Neuron (in vitro differentiated cells): ENCODE results near the gene LRRIQ4.

Experiments used
- H2AFZ ChIP-seq: one replicate; pipeline ENCODE4 v1.6.1; 2013; ENCODE audit warnings: low read depth, mild to moderate bottlenecking, inconsistent platforms, low read length, moderate library complexity
- H3K27me3 ChIP-seq: one replicate; pipeline ENCODE4 v1.6.1; 2013; ENCODE audit warnings: low read length; ENCODE audit not compliant: insufficient read depth
- H3K36me3 ChIP-seq: one replicate; pipeline ENCODE4 v1.6.1; 2013; ENCODE audit warnings: low read length; ENCODE audit not compliant: insufficient read depth
- H3K4me1 ChIP-seq: one replicate; pipeline ENCODE4 v1.6.1; 2013; ENCODE audit warnings: low read length; ENCODE audit not compliant: insufficient read depth
- H3K4me3 ChIP-seq: 2 replicates; pipeline ENCODE4 v1.5.1; 2013; ENCODE audit warnings: mild to moderate bottlenecking, low read length, moderate library complexity
- H3K9me3 ChIP-seq: one replicate; pipeline ENCODE4 v1.6.1; 2013; ENCODE audit warnings: low read length

LRRIQ4 gene

GRCh38 chr3:169847896-169848295, 35.2 kb downstream of the LRRIQ4 start:
- no peak overlapping the region for H2AFZ ChIP-seq

GRCh38 chr3:169848741-169849140, 36.1 kb downstream of the LRRIQ4 start:
- no peak overlapping the region for H3K4me3 ChIP-seq
- H3K9me3 ChIP-seq, result no peaks in the 10 kb centered on the region
- no peak overlapping the region for H2AFZ ChIP-seq
- H3K4me1 ChIP-seq, result no peaks in the 10 kb centered on the region
- no peaks in the 10 kb centered on the region for H3K27me3 ChIP-seq
- no peaks in the 10 kb centered on the region for H3K36me3 ChIP-seq

More at GRCh38 chr3:169847896-169848295, 35.2 kb downstream of the LRRIQ4 start:
- Histone ChIP-seq H3K9me3 (no peaks in the 10 kb centered on the region), H3K4me1 (no peaks in the 10 kb centered on the region), H3K36me3 (no peaks in the 10 kb centered on the region), H3K4me3 (no peak overlapping the region), H3K27me3 (no peaks in the 10 kb centered on the region)

GRCh38 chr3:169850618-169851017, 37.9 kb downstream of the LRRIQ4 start:
- H3K27me3 ChIP-seq, result no peaks in the 10 kb centered on the region
- H2AFZ ChIP-seq, result no peak overlapping the region
- H3K4me1 ChIP-seq, result no peaks in the 10 kb centered on the region
- H3K9me3 ChIP-seq, result no peaks in the 10 kb centered on the region
- no peak overlapping the region for H3K4me3 ChIP-seq
- H3K36me3 ChIP-seq, result no peaks in the 10 kb centered on the region

DNA sequence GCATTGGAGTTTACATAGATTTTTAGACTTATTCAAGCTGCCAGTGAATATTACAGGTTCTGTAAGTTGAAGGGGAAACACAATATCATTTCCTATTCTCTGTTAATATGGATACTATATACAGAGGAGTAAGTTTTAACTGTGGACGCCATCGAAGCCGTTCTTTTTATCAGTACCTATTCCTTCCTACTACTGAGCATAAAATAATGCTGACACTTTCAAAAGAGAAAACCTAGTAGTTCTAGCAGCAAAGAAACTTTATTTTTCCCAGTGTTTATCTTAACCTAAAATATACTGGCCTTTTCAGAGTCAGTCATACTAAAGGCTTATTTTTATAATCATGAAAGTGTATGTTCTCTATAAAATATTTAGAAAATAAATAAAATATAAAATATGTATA, 42.8 kb downstream of the LRRIQ4 start:
- no peaks in the 10 kb centered on the region for H3K4me1 ChIP-seq
- no peaks in the 10 kb centered on the region for H3K9me3 ChIP-seq
- H3K27me3 ChIP-seq, result no peaks in the 10 kb centered on the region
- no peak overlapping the region for H2AFZ ChIP-seq
- no peaks in the 10 kb centered on the region for H3K36me3 ChIP-seq
- H3K4me3 ChIP-seq, result no peak overlapping the region

DNA sequence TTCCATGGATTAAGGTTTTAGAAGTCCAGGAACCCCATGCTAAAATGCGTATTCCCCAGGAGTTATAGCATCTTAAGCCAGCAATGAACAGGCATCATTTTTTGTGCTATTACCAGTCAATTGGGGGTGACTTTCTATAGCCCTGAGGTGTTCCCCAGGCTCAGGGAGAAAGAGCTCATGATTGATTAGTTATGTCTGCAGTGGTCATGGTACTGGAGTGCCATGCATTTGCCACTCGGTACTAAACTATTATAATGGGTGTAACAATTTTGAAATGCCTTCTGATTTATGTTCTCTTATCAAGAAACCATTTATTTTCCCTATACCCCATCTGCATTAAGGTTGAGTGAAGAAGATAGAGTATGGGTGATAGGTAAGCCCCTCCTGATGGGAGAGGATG, 45.1 kb downstream of the LRRIQ4 start:
- Histone ChIP-seq H3K4me1 (no peaks in the 10 kb centered on the region), H2AFZ (no peak overlapping the region), H3K9me3 (no peaks in the 10 kb centered on the region), H3K36me3 (no peaks in the 10 kb centered on the region), H3K27me3 (no peaks in the 10 kb centered on the region), H3K4me3 (no peak overlapping the region)

DNA sequence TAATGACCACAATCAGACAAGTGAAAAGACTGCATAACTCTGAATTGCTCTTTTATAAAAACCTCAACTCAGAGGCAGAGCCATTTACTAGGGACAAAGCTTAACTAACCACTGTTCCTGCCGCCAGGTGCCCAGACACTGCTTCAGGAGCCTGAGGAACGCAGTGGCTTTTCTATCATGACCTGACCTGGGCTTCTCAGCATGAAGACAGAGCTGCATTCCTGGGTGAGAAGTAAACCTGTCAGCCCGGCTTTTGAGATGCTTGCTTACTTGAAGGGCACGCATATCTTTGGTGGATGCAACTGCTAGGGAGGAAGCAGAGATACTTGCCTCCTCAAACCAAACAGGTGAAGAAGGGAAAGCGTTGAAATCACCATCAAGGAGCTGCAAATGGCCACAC, 49.2 kb downstream of the LRRIQ4 start:
- no peak overlapping the region for H3K4me3 ChIP-seq
- no peak overlapping the region for H2AFZ ChIP-seq
- no peaks in the 10 kb centered on the region for H3K36me3 ChIP-seq
- H3K27me3 ChIP-seq, result no peaks in the 10 kb centered on the region
- H3K9me3 ChIP-seq, result no peaks in the 10 kb centered on the region
- no peaks in the 10 kb centered on the region for H3K4me1 ChIP-seq

GRCh38 chr3:169863458-169863899, 50.8 kb downstream of the LRRIQ4 start:
- H3K9me3 ChIP-seq, result no peaks in the 10 kb centered on the region
- no peaks in the 10 kb centered on the region for H3K27me3 ChIP-seq
- no peak overlapping the region for H2AFZ ChIP-seq
- no peaks in the 10 kb centered on the region for H3K4me1 ChIP-seq
- no peaks in the 10 kb centered on the region for H3K36me3 ChIP-seq
- no peak overlapping the region for H3K4me3 ChIP-seq

DNA sequence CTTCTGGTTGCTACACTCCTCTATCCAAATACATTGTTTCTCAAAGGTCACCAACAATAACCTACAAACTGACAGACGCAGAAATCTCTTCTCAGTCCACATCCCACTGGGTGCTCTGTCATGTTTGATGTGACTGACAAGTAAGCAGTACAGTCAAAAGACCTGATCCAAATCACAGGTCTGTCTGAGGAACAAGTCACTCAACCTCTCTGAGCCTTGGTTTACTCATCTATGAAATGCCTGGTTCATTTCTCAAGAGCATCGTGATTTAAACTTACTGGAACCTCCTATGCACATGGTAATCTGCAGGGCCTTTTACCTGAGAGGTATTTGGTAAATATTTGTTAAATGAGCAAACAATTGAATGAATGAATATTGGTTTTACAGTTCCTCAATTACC, 51.6 kb downstream of the LRRIQ4 start:
- Histone ChIP-seq H2AFZ (no peak overlapping the region), H3K9me3 (no peaks in the 10 kb centered on the region), H3K27me3 (no peaks in the 10 kb centered on the region), H3K4me3 (no peak overlapping the region), H3K4me1 (no peaks in the 10 kb centered on the region), H3K36me3 (no peaks in the 10 kb centered on the region)

GRCh38 chr3:169865176-169865767, 52.6 kb downstream of the LRRIQ4 start:
- Histone ChIP-seq H2AFZ (no peak overlapping the region), H3K4me3 (no peak overlapping the region), H3K27me3 (no peaks in the 10 kb centered on the region), H3K4me1 (no peaks in the 10 kb centered on the region), H3K36me3 (no peaks in the 10 kb centered on the region), H3K9me3 (no peaks in the 10 kb centered on the region)

- H3K27me3 ChIP-seq, result no peaks in the 10 kb centered on the region
- H3K9me3 ChIP-seq, result no peaks in the 10 kb centered on the region
- H3K4me1 ChIP-seq, result no peaks in the 10 kb centered on the region
- no peak overlapping the region for H2AFZ ChIP-seq
- no peaks in the 10 kb centered on the region for H3K36me3 ChIP-seq
- no peak overlapping the region for H3K4me3 ChIP-seq
These were observed 55.0 kb downstream of the LRRIQ4 start for GRCh38 chr3:169867584-169868210.

DNA sequence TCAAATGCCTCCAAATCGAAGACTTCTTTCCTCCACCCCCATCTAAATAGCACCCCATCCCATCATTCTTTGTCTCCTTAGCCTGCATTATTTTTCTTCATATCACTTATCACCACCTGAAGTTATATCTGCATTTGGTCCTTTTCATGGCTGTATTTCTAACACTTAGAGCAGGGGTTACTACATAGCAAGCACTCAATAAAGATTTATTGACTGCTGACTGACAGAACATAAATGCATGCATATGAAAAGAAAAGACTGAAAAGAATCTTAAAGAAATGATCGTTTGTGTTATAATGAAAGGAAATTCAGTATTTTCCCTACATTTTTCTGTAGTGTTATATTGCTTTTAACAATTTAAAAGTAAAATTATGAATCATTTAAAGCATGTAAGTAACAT, 55.7 kb downstream of the LRRIQ4 start:
- Histone ChIP-seq H3K4me1 (no peaks in the 10 kb centered on the region), H3K9me3 (no peaks in the 10 kb centered on the region), H3K4me3 (no peak overlapping the region), H2AFZ (no peak overlapping the region), H3K36me3 (no peaks in the 10 kb centered on the region), H3K27me3 (no peaks in the 10 kb centered on the region)

GRCh38 chr3:169869484-169870220, 57.0 kb downstream of the LRRIQ4 start, which contains the start of gene LRRC31:
Gene LRRC31 (minus strand): TSS chr3:169869935. CDS start chr3:169869807, 128 bp downstream.
- Histone ChIP-seq H3K4me1 (no peaks in the 10 kb centered on the region), H3K9me3 (no peaks in the 10 kb centered on the region), H3K4me3 (no peak within 1 kb of the TSS)

GRCh38 chr3:169871129-169871886, 58.6 kb downstream of the LRRIQ4 start:
- H3K4me3 ChIP-seq, result no peak overlapping the region
- H2AFZ ChIP-seq, result no peak overlapping the region
- H3K9me3 ChIP-seq, result peaks cover 2% of the 10 kb centered on the region
- H3K36me3 ChIP-seq, result no peaks in the 10 kb centered on the region
- H3K4me1 ChIP-seq, result no peaks in the 10 kb centered on the region
- no peaks in the 10 kb centered on the region for H3K27me3 ChIP-seq

More at GRCh38 chr3:169869484-169870220, 57.0 kb downstream of the LRRIQ4 start, which contains the start of gene LRRC31:
- H3K27me3 ChIP-seq, result no peaks in the 10 kb centered on the region
- no peaks in the 10 kb centered on the region for H3K36me3 ChIP-seq
- H2AFZ ChIP-seq, result no peak within 1 kb of the TSS
